Chondrocyte (in vitro differentiated cells): Measurements from ENCODE around the gene HOXB6. TPM values are rescaled to one million over a fixed set of nuclear protein-coding genes. Genes with fewer than 3 reads are reported as not detected.

ENCODE experiments used
- DNase-seq: peaks from one replicate; pipeline ENCODE4 v3.0.0; 2021; ENCODE audit warnings: mixed read lengths, low spot score
- H3K27ac Mint-ChIP-seq: one replicate; pipeline ENCODE4 v1.8.0; 2021; ENCODE audit warnings: mild to moderate bottlenecking, moderate library complexity, mixed read lengths; ENCODE audit not compliant: unreplicated experiment
- H3K27me3 Mint-ChIP-seq: 2 replicates; pipeline ENCODE4 v1.8.0; 2021; ENCODE audit warnings: low read depth, mixed read lengths
- H3K36me3 Mint-ChIP-seq: 2 replicates; pipeline ENCODE4 v1.8.0; 2021; ENCODE audit warnings: low read depth, mixed read lengths
- H3K4me1 Mint-ChIP-seq: 2 replicates; pipeline ENCODE4 v1.8.0; 2021; ENCODE audit warnings: low read depth, mild to moderate bottlenecking, mixed read lengths
- H3K4me3 Mint-ChIP-seq: one replicate; pipeline ENCODE4 v1.8.0; 2021; ENCODE audit warnings: mild to moderate bottlenecking, moderate library complexity, mixed read lengths; ENCODE audit not compliant: unreplicated experiment
- H3K9me3 Mint-ChIP-seq: 2 replicates; pipeline ENCODE4 v1.8.0; 2021; ENCODE audit warnings: low read depth, mixed read lengths
- total RNA-seq: library from RNA; stranded (reverse); gene quantifications from 3 replicates; pipeline ENCODE4 v1.2.1, GENCODE V29; 2021
- TF ChIP-seq, protein P1 (sequence below): fragments of 200-600 bp; sonication (generic); IDR thresholded peaks from 2 replicates; pipeline ENCODE4 v1.5.0; 2021; ENCODE audit warnings: antibody characterized with exemption, mild to moderate bottlenecking, moderate library complexity

The HOXB6 gene
- total RNA-seq, 1 donor from 2014 or later = not detected

DNA sequence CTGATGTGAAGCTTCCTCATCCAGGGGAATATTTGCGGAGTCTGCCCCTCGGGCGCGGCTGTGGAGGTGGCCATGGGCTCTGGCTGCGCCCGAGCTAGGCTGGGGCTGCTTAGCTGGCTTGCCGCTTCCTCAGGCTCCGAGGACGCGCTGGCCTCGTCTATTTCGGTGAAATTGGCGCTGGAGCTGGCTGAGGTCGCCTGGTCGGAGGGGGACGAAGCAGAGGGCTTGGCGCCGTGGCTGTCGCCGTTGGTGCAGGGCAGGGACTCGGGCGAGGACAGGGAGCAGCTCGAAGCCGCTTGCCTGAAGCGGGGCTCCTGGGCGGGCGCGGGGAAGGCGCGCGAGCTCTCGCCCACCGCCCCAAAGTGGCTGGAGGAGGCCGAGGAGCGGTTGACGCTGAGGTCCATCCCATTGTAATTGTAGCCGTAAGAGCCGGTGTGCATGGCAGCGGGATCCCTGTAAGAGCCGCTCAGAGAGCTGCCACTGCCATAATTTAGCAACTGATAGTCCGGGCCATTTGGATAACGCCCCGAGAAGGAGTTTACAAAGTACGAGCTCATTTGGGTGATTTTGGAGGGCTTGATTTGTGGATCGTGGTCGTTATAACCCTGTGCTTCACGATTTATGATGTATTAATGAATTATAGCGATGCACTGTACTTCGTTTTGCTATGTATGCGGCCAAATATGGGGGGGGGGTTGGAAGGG, 11.5 kb downstream of the HOXB6 start, which contains the start of gene HOXB5:
TSS of gene HOXB5 (minus strand) at position 654 of the 704 bp plus-strand sequence. CDS start at position 557, 97 bp downstream.
- Mint-ChIP-seq H3K27me3 (peaks cover 94% of the 10 kb centered on the region), H3K4me3 (no peak within 1 kb of the TSS), H3K9me3 (no peaks in the 10 kb centered on the region), H3K4me1 (peaks cover 15% of the 10 kb centered on the region), H3K27ac (no peak within 1 kb of the TSS), H3K36me3 (peaks cover 2% of the 10 kb centered on the region)
- DNase-seq = no peak
- TF ChIP-seq, protein P1, sequence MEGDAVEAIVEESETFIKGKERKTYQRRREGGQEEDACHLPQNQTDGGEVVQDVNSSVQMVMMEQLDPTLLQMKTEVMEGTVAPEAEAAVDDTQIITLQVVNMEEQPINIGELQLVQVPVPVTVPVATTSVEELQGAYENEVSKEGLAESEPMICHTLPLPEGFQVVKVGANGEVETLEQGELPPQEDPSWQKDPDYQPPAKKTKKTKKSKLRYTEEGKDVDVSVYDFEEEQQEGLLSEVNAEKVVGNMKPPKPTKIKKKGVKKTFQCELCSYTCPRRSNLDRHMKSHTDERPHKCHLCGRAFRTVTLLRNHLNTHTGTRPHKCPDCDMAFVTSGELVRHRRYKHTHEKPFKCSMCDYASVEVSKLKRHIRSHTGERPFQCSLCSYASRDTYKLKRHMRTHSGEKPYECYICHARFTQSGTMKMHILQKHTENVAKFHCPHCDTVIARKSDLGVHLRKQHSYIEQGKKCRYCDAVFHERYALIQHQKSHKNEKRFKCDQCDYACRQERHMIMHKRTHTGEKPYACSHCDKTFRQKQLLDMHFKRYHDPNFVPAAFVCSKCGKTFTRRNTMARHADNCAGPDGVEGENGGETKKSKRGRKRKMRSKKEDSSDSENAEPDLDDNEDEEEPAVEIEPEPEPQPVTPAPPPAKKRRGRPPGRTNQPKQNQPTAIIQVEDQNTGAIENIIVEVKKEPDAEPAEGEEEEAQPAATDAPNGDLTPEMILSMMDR = no peak

DNA sequence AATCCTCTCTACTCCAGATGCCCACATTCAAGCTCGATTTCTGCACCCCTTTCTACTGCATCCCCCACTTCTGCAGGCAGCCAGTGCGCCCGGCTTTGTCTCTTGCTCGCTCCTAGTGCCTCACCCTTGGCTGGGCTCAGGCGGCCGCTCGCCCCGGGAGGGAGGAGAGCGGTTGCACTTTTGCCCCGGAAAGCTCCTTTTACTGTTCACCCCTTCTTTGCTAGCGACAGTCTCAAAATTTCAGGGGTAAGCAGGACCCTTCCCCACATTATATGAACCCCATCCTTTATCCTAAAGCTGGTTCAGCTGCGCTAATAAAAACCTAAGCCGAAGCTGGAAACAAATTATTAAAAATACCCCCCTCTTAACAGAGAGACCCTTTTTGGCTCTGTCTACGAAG, 12.2 kb downstream of the HOXB6 start:
- Mint-ChIP-seq H3K27me3 (peaks cover 94% of the 10 kb centered on the region), H3K27ac (no peak overlapping the region)
- TF ChIP-seq, protein P1 = no peak

DNA sequence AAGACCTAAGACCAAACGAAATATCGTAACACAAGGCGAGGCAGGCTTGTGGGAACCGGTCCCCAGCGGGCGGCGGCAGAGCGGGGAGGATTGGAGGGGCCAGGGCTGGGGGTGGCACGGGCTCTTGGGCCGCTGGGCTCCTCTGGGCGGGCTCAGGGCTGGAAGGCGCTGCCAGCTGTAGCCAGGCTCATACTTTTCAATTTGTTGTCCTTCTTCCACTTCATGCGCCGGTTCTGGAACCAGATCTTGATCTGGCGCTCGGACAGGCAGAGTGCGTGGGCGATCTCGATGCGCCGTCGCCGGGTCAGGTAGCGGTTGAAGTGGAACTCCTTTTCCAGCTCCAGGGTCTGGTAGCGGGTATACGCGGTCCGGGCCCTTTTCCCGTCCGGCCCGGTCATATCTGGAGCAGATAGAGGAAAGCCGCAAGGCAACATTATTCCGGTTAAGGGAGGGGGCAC, 12.7 kb downstream of the HOXB6 start:
- Mint-ChIP-seq H3K27ac (no peak overlapping the region), H3K27me3 (peaks cover 94% of the 10 kb centered on the region), H3K4me3 (no peak overlapping the region), H3K4me1 (peaks cover 10% of the 10 kb centered on the region), H3K36me3 (peaks cover 2% of the 10 kb centered on the region), H3K9me3 (no peaks in the 10 kb centered on the region)
- no peak for DNase-seq
- TF ChIP-seq, protein P1 = no peak

More for the DNA sequence above, 12.2 kb downstream of the HOXB6 start:
- peaks cover 10% of the 10 kb centered on the region for H3K4me1 Mint-ChIP-seq
- DNase-seq = no peak
- H3K9me3 Mint-ChIP-seq = no peaks in the 10 kb centered on the region
- peaks cover 2% of the 10 kb centered on the region for H3K36me3 Mint-ChIP-seq
- no peak overlapping the region for H3K4me3 Mint-ChIP-seq

DNA sequence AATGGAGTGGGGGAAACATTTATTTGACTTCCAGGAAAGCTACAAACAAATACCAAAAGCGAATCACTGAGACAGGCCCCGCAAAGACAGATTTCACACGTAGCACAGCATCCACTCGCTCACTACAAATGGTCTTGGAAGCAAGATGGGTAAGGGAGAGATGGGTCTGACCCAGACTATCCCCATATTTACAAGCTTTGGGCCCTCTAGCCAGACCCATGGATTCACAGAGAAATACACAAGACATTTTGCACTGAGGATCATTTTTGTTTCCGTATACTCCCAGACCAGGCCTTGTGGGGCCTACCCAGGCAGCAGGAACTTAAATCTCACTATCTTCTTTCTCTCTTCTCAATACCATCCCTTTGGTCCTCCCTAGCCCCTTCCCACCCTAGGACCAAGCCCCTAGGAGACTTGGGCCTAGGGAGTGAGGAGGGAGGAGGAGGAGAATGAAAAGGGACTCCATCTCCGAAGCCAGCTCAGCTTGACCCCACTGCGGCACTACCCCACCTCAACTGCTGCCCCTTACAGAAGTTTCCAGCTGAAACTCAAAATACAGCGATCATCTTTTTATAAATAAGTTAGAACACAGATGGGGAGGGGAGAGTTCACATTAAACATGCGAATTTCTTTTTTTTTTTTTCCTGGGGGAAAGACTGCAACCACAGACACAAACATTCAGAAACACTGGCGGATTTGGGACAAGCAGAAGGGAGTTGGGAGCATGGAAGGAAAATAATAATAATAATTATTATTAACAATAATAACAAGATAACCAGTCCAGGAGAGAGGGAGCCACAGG, 13.3 kb downstream of the HOXB6 start:
- H3K36me3 Mint-ChIP-seq = peaks cover 2% of the 10 kb centered on the region
- H3K9me3 Mint-ChIP-seq = no peaks in the 10 kb centered on the region
- DNase-seq = no peak
- no peak overlapping the region for H3K4me3 Mint-ChIP-seq
- peaks cover 9% of the 10 kb centered on the region for H3K4me1 Mint-ChIP-seq
- TF ChIP-seq, protein P1 = no peak
- no peak overlapping the region for H3K27ac Mint-ChIP-seq
- peaks cover 94% of the 10 kb centered on the region for H3K27me3 Mint-ChIP-seq

DNA sequence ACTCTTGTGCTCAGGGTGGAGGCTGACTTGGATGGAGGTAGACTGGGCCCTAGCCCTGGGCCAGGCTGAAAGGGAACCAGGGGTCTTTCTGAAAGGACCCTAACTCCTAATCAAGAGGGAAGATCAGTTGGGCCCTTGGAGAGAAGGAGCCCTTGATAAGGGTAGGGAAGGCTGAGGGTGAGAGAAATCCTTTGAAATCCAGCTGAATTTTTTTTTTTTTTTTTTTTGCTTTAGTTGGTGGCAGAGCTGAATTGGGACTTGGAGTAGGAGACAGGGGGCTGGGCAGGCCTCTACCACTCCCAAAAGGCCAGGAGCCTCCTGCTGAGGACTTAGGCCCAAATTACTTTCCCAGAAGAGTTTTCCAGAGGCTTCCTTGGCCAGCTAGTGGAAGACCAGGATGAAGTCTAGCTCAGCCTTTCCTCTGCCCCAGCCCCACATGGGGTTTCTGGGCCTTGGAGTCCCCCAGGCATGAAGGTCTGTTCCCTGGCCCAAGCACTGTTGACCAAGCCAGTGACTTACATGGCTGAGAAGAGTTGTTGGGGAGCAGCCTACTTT, 14.1 kb downstream of the HOXB6 start:
- H3K27ac Mint-ChIP-seq = no peak overlapping the region
- DNase-seq = no peak
- H3K4me1 Mint-ChIP-seq = peaks cover 10% of the 10 kb centered on the region
- TF ChIP-seq, protein P1 = no peak
- H3K36me3 Mint-ChIP-seq = no peaks in the 10 kb centered on the region
- H3K27me3 Mint-ChIP-seq = peaks cover 96% of the 10 kb centered on the region
- H3K4me3 Mint-ChIP-seq = no peak overlapping the region
- no peaks in the 10 kb centered on the region for H3K9me3 Mint-ChIP-seq
